ENCODE measurements around the gene PRDM15.

Gene PRDM15

DNA sequence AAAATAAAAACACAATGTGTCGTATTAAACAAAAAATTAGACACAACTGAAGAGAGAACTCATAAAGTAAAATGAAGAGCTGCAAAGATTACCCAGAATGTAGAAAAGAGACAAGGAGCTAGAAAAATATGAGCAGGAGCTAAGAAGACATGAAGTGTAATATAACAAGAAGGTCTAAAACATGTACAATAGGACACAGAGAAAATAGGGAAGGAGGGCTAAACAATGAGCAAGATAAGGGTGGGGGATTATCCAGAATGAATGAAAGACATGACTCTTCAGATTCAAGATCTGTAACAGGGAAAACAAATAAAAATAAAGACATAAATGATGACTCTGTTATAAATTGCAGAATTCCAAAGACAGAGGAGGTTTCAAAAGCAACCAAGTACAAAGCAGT lies 38.3 kb downstream of the PRDM15 start:
- no peak for DNase-seq (ENCODE audit: low read depth)

DNA sequence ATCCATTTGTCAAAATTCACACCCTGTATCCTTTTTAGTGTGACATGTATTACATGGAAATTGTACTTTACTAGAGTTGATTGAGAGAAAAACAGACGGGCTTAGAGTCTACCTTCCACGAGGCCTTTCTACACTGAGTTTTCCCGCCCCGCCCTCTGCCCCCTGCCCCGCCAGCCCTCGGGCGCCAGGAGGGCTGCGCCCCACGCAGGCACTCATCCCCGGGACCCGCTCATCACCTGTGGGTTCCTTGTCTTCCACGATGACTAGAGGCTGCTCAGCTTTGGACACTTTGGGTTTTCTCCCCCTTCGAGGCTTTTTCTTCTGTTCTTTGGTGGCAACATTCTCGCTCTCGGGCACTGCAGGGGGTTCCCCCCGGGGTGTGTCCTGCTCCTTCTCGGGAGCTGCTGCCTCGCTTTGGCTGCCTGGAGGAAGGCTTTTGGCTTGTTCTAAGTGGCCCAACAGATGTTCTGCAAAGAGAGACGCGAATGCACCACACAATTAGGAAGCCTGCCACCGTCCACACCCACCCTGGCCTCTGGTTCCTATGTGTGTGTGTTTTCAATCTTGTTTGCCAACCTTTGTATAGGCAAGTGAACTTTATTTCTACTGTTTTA lies 39.6 kb downstream of the PRDM15 start:
- DNase-seq (ENCODE audit: low read depth): no peak

DNA sequence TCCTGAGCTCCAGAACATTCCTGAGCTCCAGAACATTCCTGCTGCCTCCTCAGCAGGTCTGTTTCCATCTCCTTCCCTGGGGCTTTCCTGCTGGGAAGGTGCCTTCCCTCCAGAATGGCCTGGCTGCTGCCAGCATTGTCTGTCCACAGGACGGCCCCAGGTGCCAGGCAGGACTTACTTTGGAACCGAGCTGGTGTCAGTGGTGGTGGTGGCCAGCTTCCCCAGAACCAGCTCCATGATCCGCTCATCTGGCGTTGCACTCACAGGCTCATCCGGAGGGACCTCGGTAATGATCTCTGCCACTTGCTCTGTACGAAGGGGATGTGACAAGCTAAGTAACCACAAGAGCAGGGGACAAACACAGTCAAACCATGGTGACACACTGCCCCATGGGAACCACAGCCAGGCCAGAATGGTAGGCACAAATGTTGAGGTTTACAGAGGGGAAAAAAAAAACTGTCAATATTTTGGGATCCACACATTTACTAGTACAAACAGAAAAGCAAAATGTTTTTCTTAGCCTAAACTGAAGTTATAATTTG lies 41.3 kb downstream of the PRDM15 start:
- no peak for DNase-seq (ENCODE audit: low read depth)

GRCh38 chr21:41836166-41837015 lies 42.8 kb downstream of the PRDM15 start:
- no peak for DNase-seq (ENCODE audit: low read depth)

GRCh38 chr21:41835711-41836154 lies 43.4 kb downstream of the PRDM15 start:
- no peak for DNase-seq (ENCODE audit: low read depth)

GRCh38 chr21:41834926-41835663 lies 44.0 kb downstream of the PRDM15 start:
- DNase-seq (ENCODE audit: low read depth): no peak

DNA sequence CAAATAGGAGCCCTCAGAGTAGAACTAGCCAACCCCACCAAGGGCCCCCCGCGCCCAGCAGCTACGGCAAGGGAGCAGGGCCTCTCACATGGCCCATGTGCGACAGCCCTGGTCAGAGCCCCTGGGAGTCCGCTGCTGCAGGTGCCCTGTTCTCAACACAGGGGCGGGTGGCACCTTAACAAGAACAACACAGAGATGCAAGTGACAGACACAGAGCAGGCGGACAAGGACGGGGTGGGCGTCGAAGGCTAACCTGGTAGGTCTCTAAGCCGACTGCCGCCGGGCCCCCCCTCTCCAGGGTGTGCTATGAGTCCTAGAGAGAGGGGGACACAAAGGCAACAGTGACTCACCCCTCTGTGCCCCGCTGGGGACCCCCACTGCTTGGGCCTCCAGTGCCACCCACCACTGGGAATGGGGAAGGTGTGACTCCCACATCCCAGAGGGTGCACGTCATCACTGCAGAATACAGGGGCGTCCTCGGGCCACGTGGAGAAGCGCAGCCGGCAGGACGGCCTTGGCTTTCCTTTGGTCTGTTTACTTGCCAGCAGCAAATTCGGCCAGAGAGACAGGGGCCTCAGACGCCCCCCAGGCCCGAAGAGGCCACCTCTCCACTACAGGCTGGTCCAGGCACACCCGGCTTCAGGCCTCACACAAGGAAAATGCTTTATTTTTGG lies 44.8 kb downstream of the PRDM15 start:
- DNase-seq (ENCODE audit: low read depth): no peak

GRCh38 chr21:41833497-41834115 lies 45.5 kb downstream of the PRDM15 start:
- no peak for DNase-seq (ENCODE audit: low read depth)

DNA sequence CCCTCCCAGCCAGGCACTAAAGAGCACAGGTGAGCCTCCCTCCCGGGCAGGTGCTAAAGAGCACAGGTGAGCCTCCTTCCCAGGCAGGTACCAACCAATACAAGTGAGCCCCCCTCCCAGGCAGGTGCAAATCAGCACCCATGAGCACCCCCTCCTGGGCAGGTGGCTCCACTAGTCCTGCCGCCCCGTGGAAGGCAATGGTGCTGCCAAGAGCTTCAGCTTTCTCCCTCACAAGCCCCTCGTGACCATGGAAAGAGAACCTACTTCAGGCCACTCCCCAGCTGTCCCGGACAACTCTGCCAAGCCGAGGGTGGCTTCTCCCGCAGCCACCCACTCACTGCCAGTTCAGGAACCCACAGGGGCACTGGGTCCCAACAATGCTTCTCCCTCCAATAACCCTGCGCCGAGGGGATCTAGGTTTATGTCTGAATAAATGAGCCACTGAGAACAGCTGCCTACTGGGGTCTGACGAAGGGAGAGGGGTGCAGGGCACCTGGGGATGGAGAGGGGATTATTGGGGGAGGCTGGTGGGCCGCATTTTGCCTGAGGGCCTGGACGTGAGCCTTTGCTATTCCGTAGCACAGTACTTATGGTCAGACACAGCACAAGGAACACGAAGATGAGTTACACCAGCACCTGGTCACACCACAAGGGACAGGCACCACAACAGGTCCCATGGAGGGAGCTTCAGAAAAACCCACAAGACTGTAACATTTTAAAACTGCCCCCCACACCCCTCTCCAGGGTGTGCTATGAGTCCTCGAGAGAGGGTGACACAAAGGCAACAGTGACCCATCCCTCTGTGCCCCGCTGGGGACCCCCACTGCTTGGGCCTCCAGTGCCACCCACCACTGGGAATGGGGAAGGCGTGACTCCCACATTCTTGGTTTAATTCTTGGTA lies 46.3 kb downstream of the PRDM15 start:
- no peak for DNase-seq (ENCODE audit: low read depth)

- no peak for DNase-seq (ENCODE audit: low read depth)
These were observed 47.1 kb downstream of the PRDM15 start for GRCh38 chr21:41831866-41832595.

DNA sequence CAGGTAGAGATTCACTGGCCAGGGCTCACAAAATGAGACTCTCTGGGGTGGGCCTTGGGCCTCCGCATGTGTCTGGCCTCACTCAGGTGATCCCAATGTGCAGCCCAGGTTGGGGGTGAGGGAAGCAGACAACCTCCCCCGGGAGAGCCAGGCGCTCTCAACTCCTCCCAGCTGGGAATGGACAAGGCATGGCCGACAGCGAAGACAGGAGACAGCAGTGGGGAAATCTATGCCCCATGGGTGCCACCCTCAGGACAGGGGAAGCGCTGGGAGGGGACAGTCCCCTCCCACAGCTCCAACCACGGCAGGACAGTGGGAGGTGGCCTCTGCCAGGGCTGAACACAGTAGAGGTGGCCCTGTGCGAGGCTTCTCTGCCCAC lies 47.7 kb downstream of the PRDM15 start:
- no peak for DNase-seq (ENCODE audit: low read depth)

DNA sequence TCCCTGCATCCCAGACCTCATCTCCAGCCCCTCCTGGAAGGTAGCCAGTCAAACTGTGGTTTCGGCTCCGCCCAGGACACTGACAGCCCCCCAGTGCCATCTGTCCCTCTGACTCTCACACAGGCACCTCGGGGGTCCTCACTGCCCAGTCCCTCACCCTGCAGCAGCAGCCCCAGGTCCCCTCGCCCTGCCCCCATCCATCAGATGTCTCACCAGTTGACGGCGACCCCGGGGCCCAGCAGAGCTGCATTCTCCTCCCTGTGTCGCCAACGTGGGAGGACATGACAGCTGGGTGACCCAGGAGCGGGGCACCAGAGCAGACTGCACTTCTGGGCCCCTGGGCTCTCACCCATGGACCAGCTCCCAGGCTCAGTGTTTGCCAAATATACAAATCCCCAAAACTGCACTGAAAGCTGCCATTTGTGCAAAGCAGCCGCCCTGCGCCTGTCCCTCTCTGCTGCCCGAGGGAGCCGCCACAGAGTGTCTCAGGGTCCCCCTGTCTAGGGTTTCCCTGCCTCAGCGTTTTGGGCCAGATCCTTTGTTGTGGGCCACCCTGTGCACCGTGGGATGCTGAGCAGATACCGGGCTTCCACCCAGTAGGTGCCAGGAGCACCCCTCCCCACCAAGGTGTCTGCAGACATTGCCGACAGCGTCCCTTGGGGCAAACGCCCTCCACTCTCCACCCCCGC lies 48.2 kb downstream of the PRDM15 start:
- DNase-seq (ENCODE audit: low read depth): no peak

GRCh38 chr21:41830145-41830707 lies 48.9 kb downstream of the PRDM15 start:
- no peak for DNase-seq (ENCODE audit: low read depth)

- no peak for DNase-seq (ENCODE audit: low read depth)
These were observed 50.2 kb downstream of the PRDM15 start for GRCh38 chr21:41828884-41829360.

DNA sequence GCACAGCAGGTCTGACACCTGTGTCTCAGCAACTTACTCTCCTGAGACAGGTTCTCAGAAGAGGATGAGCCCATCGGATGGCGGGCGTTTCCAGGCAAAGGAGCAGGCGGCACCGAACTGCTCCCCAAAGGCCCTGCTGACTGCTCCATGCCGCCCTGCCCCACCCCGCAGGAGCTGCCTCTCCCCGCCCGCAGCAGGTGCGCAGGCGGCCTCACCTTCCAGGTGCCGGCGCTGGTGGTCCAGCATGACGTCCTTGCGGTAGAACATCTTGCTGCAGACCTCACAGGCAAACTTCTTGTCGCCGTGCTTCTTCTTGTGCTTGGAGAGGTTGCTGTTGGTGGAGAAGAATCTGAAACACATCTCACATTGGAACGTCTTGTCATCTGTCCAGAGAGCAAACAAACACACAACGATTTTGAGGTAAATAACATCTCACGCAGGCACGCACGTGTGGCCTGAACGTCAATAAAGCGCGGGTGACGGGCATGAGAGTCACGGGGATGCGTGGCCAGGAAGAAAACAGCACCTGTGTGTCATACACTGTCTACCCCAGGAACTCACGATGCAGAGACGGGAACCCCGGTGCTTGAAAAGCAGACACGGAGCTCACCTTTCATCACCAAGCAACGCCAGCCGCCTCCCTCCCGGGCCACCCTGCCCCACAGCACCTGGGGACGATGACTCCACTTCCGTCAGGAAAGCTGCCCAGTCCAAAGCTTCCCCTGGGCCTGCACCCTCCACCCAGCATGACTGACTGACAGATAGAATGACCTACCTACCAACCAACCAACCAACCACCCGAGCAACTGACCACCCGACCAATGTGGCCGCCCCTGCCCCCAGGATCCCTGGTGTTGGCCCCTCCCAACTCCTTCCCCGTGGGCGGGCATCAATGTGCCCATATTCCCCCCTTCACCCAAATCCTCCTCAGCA lies 50.9 kb downstream of the PRDM15 start:
- no peak for DNase-seq (ENCODE audit: low read depth)

DNA sequence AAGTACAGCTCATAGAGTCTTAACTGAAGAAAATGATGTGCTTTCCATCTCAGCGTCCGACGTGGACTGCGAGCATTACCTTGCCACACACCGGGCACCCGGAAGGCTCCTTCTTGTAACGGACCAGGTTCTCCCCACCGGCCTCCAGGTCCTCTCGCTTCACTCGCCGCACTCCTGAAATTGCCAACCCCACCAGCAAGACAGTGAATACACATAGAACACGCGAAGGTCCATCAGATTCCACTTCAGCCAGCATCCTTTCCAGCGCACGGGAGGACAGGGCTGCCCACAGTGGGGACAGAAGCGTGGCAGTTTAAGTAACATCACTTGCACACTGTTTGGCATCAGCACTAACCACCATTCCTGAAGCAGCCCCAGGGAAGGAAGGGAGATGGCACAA lies 53.3 kb downstream of the PRDM15 start:
- no peak for DNase-seq (ENCODE audit: low read depth)

GRCh38 chr21:41825216-41825615 lies 53.9 kb downstream of the PRDM15 start:
- no peak for DNase-seq (ENCODE audit: low read depth)

All from activated T-cell treated with anti-CD3 and anti-CD28 coated beads for 48 hours (primary cell).